Activated CD4-positive, alpha-beta T cell treated with anti-CD3 and anti-CD28 coated beads, Interleukin-2, amount 50 U/mL, for 4 hours (primary cell): ENCODE measurements around the gene C6orf132.
"Not testable (repeated sequence)": the region's sequence is repeated elsewhere in the genome, so short reads cannot be mapped to it uniquely, and the experiment has no call there.

Experiments
- DNase-seq, 2 experiments: peaks; one replicate each; pipeline ENCODE4 v3.0.0-alpha.2; 2020

The C6orf132 gene

GRCh38 chr6:42158631-42159030, 16.2 kb upstream of the C6orf132 start:
- no peak for DNase-seq

GRCh38 chr6:42158011-42158410, 15.6 kb upstream of the C6orf132 start:
- DNase-seq, result no peak

GRCh38 chr6:42156638-42157037, 14.2 kb upstream of the C6orf132 start:
- DNase-seq, result no peak

- DNase-seq, result no peak
Measured at GRCh38 chr6:42155293-42155692, 12.9 kb upstream of the C6orf132 start.

- DNase-seq, result no peak
Measured at GRCh38 chr6:42154461-42155209, 12.2 kb upstream of the C6orf132 start.

- no peak for DNase-seq
Measured at GRCh38 chr6:42153921-42154320, 11.5 kb upstream of the C6orf132 start.

GRCh38 chr6:42152528-42153213, 10.3 kb upstream of the C6orf132 start:
- DNase-seq, result not testable (repeated sequence)

GRCh38 chr6:42152024-42152423, 9.6 kb upstream of the C6orf132 start:
- no peak for DNase-seq

- DNase-seq, result no peak
Measured at GRCh38 chr6:42150254-42150653, 7.8 kb upstream of the C6orf132 start.

GRCh38 chr6:42148058-42148457, 5.6 kb upstream of the C6orf132 start:
- DNase-seq, result no peak

GRCh38 chr6:42147138-42147562, 4.7 kb upstream of the C6orf132 start:
- DNase-seq, result no peak

- DNase-seq, result no peak
Measured at GRCh38 chr6:42141603-42142117, 760 bp downstream of the C6orf132 start.

- no peak for DNase-seq
Measured at GRCh38 chr6:42140756-42141602, 1.4 kb downstream of the C6orf132 start.

GRCh38 chr6:42140032-42140431, 2.4 kb downstream of the C6orf132 start:
- DNase-seq, result no peak

GRCh38 chr6:42138630-42139619, 3.5 kb downstream of the C6orf132 start:
- DNase-seq, result no peak

- DNase-seq, result no peak
Measured at GRCh38 chr6:42138190-42138589, 4.2 kb downstream of the C6orf132 start.

- DNase-seq, result no peak
Measured at GRCh38 chr6:42137194-42137753, 5.1 kb downstream of the C6orf132 start.

- no peak for DNase-seq
Measured at GRCh38 chr6:42136508-42137193, 5.8 kb downstream of the C6orf132 start.

- no peak for DNase-seq
Measured at GRCh38 chr6:42135722-42136121, 6.7 kb downstream of the C6orf132 start.

GRCh38 chr6:42135161-42135560, 7.3 kb downstream of the C6orf132 start:
- no peak for DNase-seq

GRCh38 chr6:42133926-42134325, 8.5 kb downstream of the C6orf132 start:
- DNase-seq, result no peak
